Kidney epithelial cell (primary cell): ENCODE results near the gene YWHAB. TPM values are rescaled to one million over a fixed set of nuclear protein-coding genes. Genes with fewer than 3 reads are reported as not detected.
A peak's percentile ranks its signal among the peaks of the same experiment; 100 is the strongest.

ENCODE experiments used
- DNase-seq: peaks from one replicate; pipeline ENCODE4 v3.0.0-alpha.2; 2010; ENCODE audit warnings: low read depth
- H3K27me3 ChIP-seq: 2 replicates; pipeline ENCODE4 v1.6.0; 2011; ENCODE audit warnings: low read length; ENCODE audit not compliant: control insufficient read depth, insufficient read depth
- H3K36me3 ChIP-seq: 2 replicates; pipeline ENCODE4 v1.5.1; 2011; ENCODE audit warnings: low read length; ENCODE audit not compliant: control insufficient read depth, insufficient read depth
- H3K4me3 ChIP-seq: 2 replicates; pipeline ENCODE4 v1.5.1; 2011; ENCODE audit warnings: low read depth, mild to moderate bottlenecking, control low read depth, low read length
- CTCF ChIP-seq: IDR thresholded peaks from 2 replicates; pipeline ENCODE4 v1.5.1; 2011; ENCODE audit warnings: mild to moderate bottlenecking, moderate library complexity, low read length, control low read depth, inconsistent platforms; ENCODE audit not compliant: insufficient read depth, poor library complexity, severe bottlenecking
- total RNA-seq: library from RNA; depleted of rRNA; stranded (reverse); fragments of >200 nt; gene quantifications from 2 replicates; pipeline ENCODE4 v1.2.3, GENCODE V29; 2015

Gene YWHAB
- total RNA-seq, 1 donor from 2014 or later = 179 TPM

- Histone ChIP-seq H3K27me3 (no peaks in the 10 kb centered on the region), H3K36me3 (no peaks in the 10 kb centered on the region), H3K4me3 (no peak overlapping the region)
- no peak for DNase-seq
- TF ChIP-seq CTCF = no peak
Observed at GRCh38 chr20:44883214-44883902, 2.1 kb upstream of the YWHAB start.

GRCh38 chr20:44884907-44885391 is 556 bp upstream of the YWHAB start:
- no peak for TF ChIP-seq CTCF

GRCh38 chr20:44886266-44886651 is 754 bp downstream of the YWHAB start:
- Histone ChIP-seq H3K27me3 (no peaks in the 10 kb centered on the region), H3K4me3 (peak overlapping the region; percentile 99), H3K36me3 (no peaks in the 10 kb centered on the region)
- TF ChIP-seq CTCF = no peak
- DNase-seq = no peak

More at GRCh38 chr20:44884907-44885391, 556 bp upstream of the YWHAB start:
- Histone ChIP-seq H3K4me3 (peak overlapping the region; percentile 99), H3K27me3 (no peaks in the 10 kb centered on the region), H3K36me3 (no peaks in the 10 kb centered on the region)
- DNase-seq = no peak

GRCh38 chr20:44886828-44887227 is 1.3 kb downstream of the YWHAB start:
- Histone ChIP-seq H3K36me3 (no peaks in the 10 kb centered on the region), H3K27me3 (no peaks in the 10 kb centered on the region), H3K4me3 (peak overlapping the region; percentile 99)
- no peak for TF ChIP-seq CTCF
- DNase-seq = no peak

GRCh38 chr20:44887466-44887865 is 2.0 kb downstream of the YWHAB start:
- H3K36me3 ChIP-seq = no peaks in the 10 kb centered on the region
- H3K4me3 ChIP-seq = no peak overlapping the region
- no peaks in the 10 kb centered on the region for H3K27me3 ChIP-seq
- no peak for DNase-seq
- no peak for TF ChIP-seq CTCF
